ENCODE measurements around the gene CARD8. TPM values are rescaled to one million over a fixed set of nuclear protein-coding genes. Genes with fewer than 3 reads are reported as not detected.

The CARD8 gene
- polyA plus RNA-seq, 1 donor from 2014 or later: 23.0 TPM

GRCh38 chr19:48296963-48297734, 41.4 kb upstream of the CARD8 start:
- Histone ChIP-seq H3K4me2 (ENCODE audit: low read length) (no peak overlapping the region), H3K79me2 (replicated peaks; ENCODE audit: insufficient read depth, low read length) (no peaks in the 10 kb centered on the region), H3K9me2 (ENCODE audit: insufficient read depth, low read length) (no peaks in the 10 kb centered on the region), H3K4me3 (ENCODE audit: low read length) (no peak overlapping the region), H2AFZ (ENCODE audit: low read depth, low read length) (no peak overlapping the region), H4K20me1 (ENCODE audit: insufficient read depth) (no peaks in the 10 kb centered on the region), H3K9me3 (ENCODE audit: low read length) (no peaks in the 10 kb centered on the region), H3K27me3 (ENCODE audit: insufficient read depth, low read depth, low read length) (no peaks in the 10 kb centered on the region), H3F3A (ENCODE audit: insufficient read depth, low read length, poor library complexity, severe bottlenecking) (no peaks in the 10 kb centered on the region), H3K36me3 (ENCODE audit: insufficient read depth, low read length) (no peaks in the 10 kb centered on the region), H3K27ac (ENCODE audit: low read length) (no peak overlapping the region), H3K9ac (ENCODE audit: low read length) (no peak overlapping the region)
- TF ChIP-seq CTCF (IDR thresholded peaks at IDR 0.05; ENCODE audit: poor library complexity, severe bottlenecking) (no peak), RAD21 (conservative IDR thresholded peaks at IDR 0.05) (no peak), SMC3 (conservative IDR thresholded peaks at IDR 0.05; ENCODE audit: poor library complexity) (no peak), EZH2 (IDR thresholded peaks at IDR 0.05; ENCODE audit: borderline replicate concordance, insufficient read depth, low read length, poor library complexity, severe bottlenecking) (no peak)

GRCh38 chr19:48295458-48295857, 39.7 kb upstream of the CARD8 start:
- Histone ChIP-seq H3K4me3 (ENCODE audit: low read length) (no peak overlapping the region), H3K9me3 (ENCODE audit: low read length) (no peaks in the 10 kb centered on the region), H3K4me2 (ENCODE audit: low read length) (no peak overlapping the region), H3K9me2 (ENCODE audit: insufficient read depth, low read length) (no peaks in the 10 kb centered on the region), H3K27ac (ENCODE audit: low read length) (no peak overlapping the region), H4K20me1 (ENCODE audit: insufficient read depth) (no peaks in the 10 kb centered on the region), H3K9ac (ENCODE audit: low read length) (no peak overlapping the region), H3K27me3 (ENCODE audit: insufficient read depth, low read depth, low read length) (peaks cover 5% of the 10 kb centered on the region), H3K36me3 (ENCODE audit: insufficient read depth, low read length) (no peaks in the 10 kb centered on the region), H3K79me2 (replicated peaks; ENCODE audit: insufficient read depth, low read length) (no peaks in the 10 kb centered on the region), H3F3A (ENCODE audit: insufficient read depth, low read length, poor library complexity, severe bottlenecking) (no peaks in the 10 kb centered on the region), H2AFZ (ENCODE audit: low read depth, low read length) (no peak overlapping the region)
- TF ChIP-seq POLR2AphosphoS5 (IDR thresholded peaks at IDR 0.05): no peak
- no peak for TF ChIP-seq RAD21 (conservative IDR thresholded peaks at IDR 0.05)
- no peak for TF ChIP-seq TAF1 (IDR thresholded peaks at IDR 0.05; ENCODE audit: low read depth)
- TF ChIP-seq EZH2 (IDR thresholded peaks at IDR 0.05; ENCODE audit: borderline replicate concordance, insufficient read depth, low read length, poor library complexity, severe bottlenecking): no peak
- TF ChIP-seq CTCF (IDR thresholded peaks at IDR 0.05; ENCODE audit: poor library complexity, severe bottlenecking): no peak
- no peak for TF ChIP-seq EP300 (conservative IDR thresholded peaks at IDR 0.05; ENCODE audit: poor library complexity, severe bottlenecking)
- no peak for TF ChIP-seq MXI1 (conservative IDR thresholded peaks at IDR 0.05; ENCODE audit: poor library complexity, severe bottlenecking)
- TF ChIP-seq SMC3 (conservative IDR thresholded peaks at IDR 0.05; ENCODE audit: poor library complexity): no peak
- TF ChIP-seq REST (IDR thresholded peaks at IDR 0.05; ENCODE audit: borderline replicate concordance): no peak
